K562 (cell line): Measurements from ENCODE around the gene NOL4L. TPM values are rescaled to one million over a fixed set of nuclear protein-coding genes. Genes with fewer than 3 reads are reported as not detected.
A peak's percentile ranks its signal among the peaks of the same experiment; 100 is the strongest.

Experiments
- ATAC-seq: fragments of 200-7000 bp; cut with Tn5 transposase; 3 replicates; pipeline ENCODE4 v1.9.1; 2020; ENCODE audit warnings: moderate library complexity
- BruUV-seq: library from RNA; stranded (reverse); fragments of 400-500 nt; replicated peaks from 2 replicates; lab custom pipeline; 2021; lab: Mats Ljungman, UMichigan
- CTCF ChIA-PET: fragments of 300-600 bp; formaldehyde crosslinking; extraction: SDS; loops from one replicate; lab custom pipeline; 2021; ENCODE audit warnings: low intra/inter-chr PET ratio; lab: Yijun Ruan, JAX
- POLR2A ChIA-PET: fragments of 300-600, 350-650 bp; sonication (Branson Sonifier 250); formaldehyde crosslinking; extraction: SDS; loops from one replicate; lab custom pipeline; 2021; ENCODE audit warnings: antibody characterized with exemption, inconsistent platforms; lab: Yijun Ruan, JAX
- DNase-seq, 4 experiments: peaks; one replicate each; pipeline versions ENCODE4 v3.0.0 to v3.0.0-alpha.2; 2011 to 2018; ENCODE audit warnings: low spot score in 3 of 4, mixed read lengths in 3 of 4; ENCODE audit errors: extremely low read depth in 1 of 4
- FAIRE-seq: peaks from 2 replicates; lab custom pipeline; 2011; peaks lifted over from hg19 to GRCh38; lab: Jason Lieb, UNC
- H2AFZ ChIP-seq: 2 replicates; pipeline ENCODE4 v1.6.0; 2011; ENCODE audit warnings: low read depth, low read length, control low read depth, inconsistent platforms
- H3K27ac ChIP-seq: fragments of 200-600 bp; 3 replicates; pipeline ENCODE4 v1.8.0; 2011; ENCODE audit warnings: low read depth, mild to moderate bottlenecking, control low read depth, inconsistent platforms, low read length, moderate library complexity, mixed read lengths; ENCODE audit errors: extremely low read depth
- H3K27me3 ChIP-seq, 2 experiments: fragments of 300-600 bp in 1 of 2; 2 replicates in 1 of 2; 3 replicates in 1 of 2; pipeline versions ENCODE4 v1.6.0 to v1.8.0; 2011; ENCODE audit warnings: inconsistent platforms in 2 of 2, low read length in 2 of 2, mild to moderate bottlenecking in 1 of 2, mixed read lengths in 1 of 2, moderate library complexity in 1 of 2; ENCODE audit not compliant: control insufficient read depth in 2 of 2, insufficient read depth in 2 of 2
- H3K36me3 ChIP-seq: fragments of 300-600 bp; 3 replicates; pipeline ENCODE4 v1.8.0; 2011; ENCODE audit warnings: mild to moderate bottlenecking, low read length, inconsistent platforms; ENCODE audit not compliant: control insufficient read depth, insufficient read depth
- H3K4me1 ChIP-seq, 2 experiments: fragments of 200-600 bp in 1 of 2; replicated peaks in 1 of 2; 2 replicates in 1 of 2; 3 replicates in 1 of 2; pipeline versions ENCODE4 v1.5.1 to v1.8.0; 2011; ENCODE audit warnings: inconsistent platforms in 2 of 2, low read length in 2 of 2, mild to moderate bottlenecking in 1 of 2, mixed read lengths in 1 of 2, moderate library complexity in 1 of 2; ENCODE audit not compliant: control insufficient read depth in 2 of 2, insufficient read depth in 2 of 2
- H3K4me2 ChIP-seq: 2 replicates; pipeline ENCODE4 v1.6.1; 2011; ENCODE audit warnings: low read length, control low read depth, inconsistent platforms, mixed read lengths; ENCODE audit not compliant: insufficient read depth
- H3K4me3 ChIP-seq: fragments of 200-600 bp; sonication (generic), shearing (Covaris generic); 2 replicates; pipeline ENCODE4 v1.5.1; 2016; ENCODE audit warnings: control low read depth, inconsistent platforms
- H3K79me2 ChIP-seq: fragments of 200-600 bp; 3 replicates; pipeline ENCODE4 v1.8.0; 2011; ENCODE audit warnings: low read length, inconsistent platforms; ENCODE audit not compliant: control insufficient read depth, insufficient read depth
- H3K9ac ChIP-seq, 2 experiments: 2 replicates each; pipeline versions ENCODE4 v1.6.0 to v1.6.1; 2011; ENCODE audit warnings: low read depth in 2 of 2, low read length in 2 of 2, control low read depth in 1 of 2, inconsistent platforms in 1 of 2, mild to moderate bottlenecking in 1 of 2, mixed read lengths in 1 of 2; ENCODE audit not compliant: insufficient read depth in 1 of 2
- H3K9me1 ChIP-seq: one replicate; pipeline ENCODE4 v1.6.0; 2011; ENCODE audit warnings: inconsistent platforms, mild to moderate bottlenecking, low read length, moderate library complexity; ENCODE audit not compliant: control insufficient read depth, insufficient read depth
- H3K9me3 ChIP-seq: replicated peaks from 2 replicates; pipeline ENCODE4 v1.5.1; 2011; ENCODE audit warnings: low read depth, low read length, inconsistent platforms; ENCODE audit not compliant: control insufficient read depth, insufficient read depth
- H4K20me1 ChIP-seq: replicated peaks from 2 replicates; pipeline ENCODE4 v1.6.1; 2011; ENCODE audit warnings: low read length, inconsistent platforms, mixed read lengths; ENCODE audit not compliant: control insufficient read depth, insufficient read depth
- CTCF ChIP-seq, 3 experiments: IDR thresholded peaks in 2 of 3; conservative IDR thresholded peaks in 1 of 3; 2 replicates each; pipeline ENCODE4 v1.5.1; 2011 to 2012; ENCODE audit warnings: low read length in 3 of 3, mild to moderate bottlenecking in 3 of 3, control low read depth in 2 of 3, improper control_type of control experiment in 1 of 3, inconsistent platforms in 1 of 3, low read depth in 1 of 3, mixed read lengths in 1 of 3, moderate library complexity in 1 of 3; ENCODE audit not compliant: insufficient read depth in 2 of 3
- HEY1 ChIP-seq: fragments of 250-450 bp; sonication (Bioruptor Pico); IDR thresholded peaks from 2 replicates; pipeline ENCODE4 v1.5.0; 2020; ENCODE audit warnings: mild to moderate bottlenecking, moderate library complexity, borderline replicate concordance
- HOXB6 ChIP-seq: fragments of 250-450 bp; sonication (Bioruptor Pico); IDR thresholded peaks from 2 replicates; pipeline ENCODE4 v1.5.1; 2022; ENCODE audit warnings: mild to moderate bottlenecking, borderline replicate concordance
- MAZ ChIP-seq, 2 experiments: fragments of 450-650 bp in 1 of 2; sonication (generic) in 1 of 2; formaldehyde crosslinking; IDR thresholded peaks in 1 of 2; conservative IDR thresholded peaks in 1 of 2; 2 replicates each; pipeline versions ENCODE4 v1.4.0 to v1.5.0; 2020; ENCODE audit warnings: mild to moderate bottlenecking in 1 of 2, missing genetic modification reagents in 1 of 2
- MEIS2 ChIP-seq: fragments of 450-650 bp; IDR thresholded peaks from 2 replicates; pipeline ENCODE4 v1.6.1; 2014; ENCODE audit warnings: mild to moderate bottlenecking; ENCODE audit not compliant: partially characterized antibody
- POLR2A ChIP-seq: fragments of 450-650 bp; conservative IDR thresholded peaks from 2 replicates; pipeline ENCODE4 v1.6.1; 2016
- RAD21 ChIP-seq, 2 experiments: fragments of 250-450 bp in 1 of 2; fragments of 450-650 bp in 1 of 2; sonication (Bioruptor Pico) in 1 of 2; formaldehyde crosslinking in 1 of 2; IDR thresholded peaks in 1 of 2; conservative IDR thresholded peaks in 1 of 2; 2 replicates each; pipeline versions ENCODE4 v1.4.0 to v1.8.0; 2020 to 2022; ENCODE audit warnings: mild to moderate bottlenecking in 2 of 2, moderate library complexity in 1 of 2
- UBTF ChIP-seq, 2 experiments: IDR thresholded peaks; 2 replicates each; pipeline ENCODE4 v1.6.1; 2012; ENCODE audit warnings: improper control_type of control experiment in 2 of 2, low read depth in 2 of 2, low read length in 2 of 2, borderline replicate concordance in 1 of 2
- VEZF1 ChIP-seq: fragments of 200-800 bp; sonication (Bioruptor generic); IDR thresholded peaks from 2 replicates; pipeline ENCODE4 v1.6.1; 2017; ENCODE audit warnings: missing genetic modification characterization, missing compliant biosample characterization
- XRCC3 ChIP-seq: fragments of 450-650 bp; IDR thresholded peaks from 2 replicates; pipeline ENCODE4 v1.6.1; 2017; ENCODE audit warnings: mild to moderate bottlenecking, moderate library complexity
- ZBTB7A ChIP-seq: IDR thresholded peaks from 2 replicates; pipeline ENCODE4 v1.6.1; 2011; ENCODE audit warnings: low read depth, mild to moderate bottlenecking, low read length, moderate library complexity, borderline replicate concordance; ENCODE audit not compliant: control insufficient read depth
- ZEB2 ChIP-seq: fragments of 450-650 bp; IDR thresholded peaks from 2 replicates; pipeline ENCODE4 v1.6.1; 2016
- ZNF740 ChIP-seq, 3 experiments: fragments of 200-800 bp in 1 of 3; sonication (Bioruptor generic) in 1 of 3; sonication (generic) in 1 of 3; formaldehyde crosslinking in 1 of 3; IDR thresholded peaks; 2 replicates each; pipeline versions ENCODE4 v1.6.1 to v1.8.0; 2016 to 2022; ENCODE audit warnings: mild to moderate bottlenecking in 2 of 3, missing compliant biosample characterization in 2 of 3, missing genetic modification characterization in 2 of 3, missing genetic modification reagents in 1 of 3
- WGBS: fragments of 100-300 bp; shearing (Covaris generic); methylation state at CpG from one replicate; pipeline ENCODE4 v1.1.6; 2016; ENCODE audit warnings: low coverage, mixed read lengths; ENCODE audit not compliant: insufficient coverage; ENCODE audit errors: missing lambda C conversion rate; 5-methylcytosine and 5-hydroxymethylcytosine counted together
- in situ Hi-C: fragments of 300-500 bp; cut with MboI; formaldehyde crosslinking; loops from 4 replicates; pipeline ENCODE4 v1.15.0; 2018; ENCODE audit warnings: inconsistent platforms, mixed read lengths
- intact Hi-C: fragments of 100-400 bp; cut with micrococcal nuclease; formaldehyde crosslinking; loops from 2 replicates; pipeline ENCODE4 v1.14.2; 2022
- polyA plus RNA-seq, 8 experiments: library from polyadenylated mRNA; depleted of rRNA in 4 of 8; stranded (reverse) in 5 of 8; unstranded in 3 of 8; fragments of >200 nt; fragmentation: Nextera tagmentation in 2 of 8; fragmentation: Illumina TruSeq in 1 of 8; extraction: Ambion mirVana in 2 of 8; extraction: Trizol in 1 of 8; gene quantifications; 2 replicates each; pipeline versions ENCODE4 v1.2.1 to v1.2.3, GENCODE V29; 2011 to 2014; ENCODE audit warnings: inconsistent platforms in 1 of 8, missing spikeins in 1 of 8
- total RNA-seq, 7 experiments: library from RNA; depleted of rRNA in 6 of 7; stranded (reverse); fragments of >200 nt in 6 of 7; fragmentation: Illumina TruSeq in 2 of 7; extraction: Trizol in 2 of 7; gene quantifications; 2 replicates each; pipeline versions ENCODE4 v1.2.1 to v1.2.3, GENCODE V29; 2011 to 2021; ENCODE audit warnings: low replicate concordance in 1 of 7

Gene NOL4L
- total and polyA plus RNA-seq, 9 of the 15 experiments (the other 6 are each of a cell fraction or from before 2014, with no cell fraction given): 5.1 to 36.2 (median 13.6) TPM

- DNase-seq: peak in 1 of 4 experiments; percentile 49
- H3K79me2 ChIP-seq: peaks cover 100% of the 10 kb centered on the region
- no peak for FAIRE-seq
- no TSS peak for BruUV-seq
- in situ Hi-C loops: no loop called here
- H3K27ac ChIP-seq: peak overlapping the region; percentile 78
- H2AFZ ChIP-seq: no peak overlapping the region
- intact Hi-C loops: no loop called here
- H3K4me1 ChIP-seq: peaks cover 62 to 78% of the 10 kb centered on the region in 2 experiments
- H3K9me3 ChIP-seq: no peaks in the 10 kb centered on the region
- no peaks in the 10 kb centered on the region for H3K9me1 ChIP-seq
- H3K4me2 ChIP-seq: peak overlapping the region; percentile 22; the same call in 1 of the 2 replicates
- no peak overlapping the region for H3K4me3 ChIP-seq
- peaks cover 37% of the 10 kb centered on the region for H3K36me3 ChIP-seq
- WGBS: 30% methylated on average over 8 of the region's 9 CpGs
- peak overlapping the region; percentile 5 to 88; a peak in 3 of 4 replicates for H3K9ac ChIP-seq
- H3K27me3 ChIP-seq: no peaks in the 10 kb centered on the region; a peak in 1 of 5 replicates
- CTCF ChIA-PET: interaction anchor here (0.6 kb wide), 1 partner anchor 53 kb away, joined by 7 read pairs; no protein-coding TSS in a partner anchor
- no peaks in the 10 kb centered on the region for H4K20me1 ChIP-seq
- ATAC-seq: peak; percentile 27
- POLR2A ChIA-PET: no interaction called here
- TF ChIP-seq HEY1 (CRISPR knock-in tag): no peak
- TF ChIP-seq ZNF740 (CRISPR knock-in tag; IDR thresholded peaks at IDR 0.05): no peak
- no peak for TF ChIP-seq ZNF740 (tag; IDR thresholded peaks at IDR 0.05)
- TF ChIP-seq CTCF (IDR thresholded peaks at IDR 0.05 in 2 of 3, conservative IDR thresholded peaks at IDR 0.05 in 1 of 3; ENCODE audit: insufficient read depth in 2 of 3, low read depth in 1 of 3, low read length in 3 of 3): 0 out of 6 replicates have a peak, but pooled peaks of 1 of the 3 experiments have one; percentile 3
- TF ChIP-seq ZEB2: no peak
- 0 out of 2 replicates have a peak, but pooled peaks have one; percentile 35 for TF ChIP-seq POLR2A
- TF ChIP-seq HOXB6 (CRISPR knock-in tag): no peak
- TF ChIP-seq XRCC3: no peak
- no peak for TF ChIP-seq UBTF (IDR thresholded peaks at IDR 0.05; ENCODE audit: borderline replicate concordance in 1 of 2, low read depth in 2 of 2, low read length in 2 of 2)
- no peak for TF ChIP-seq MAZ (CRISPR knock-in tag; conservative IDR thresholded peaks at IDR 0.05 in 1 of 2, IDR thresholded peaks at IDR 0.05 in 1 of 2)
- 0 out of 4 replicates have a peak, but pooled peaks of 1 of the 2 experiments have one; percentile 3 for TF ChIP-seq RAD21 (CRISPR knock-in tag; conservative IDR thresholded peaks at IDR 0.05 in 1 of 2, IDR thresholded peaks at IDR 0.05 in 1 of 2)
- TF ChIP-seq MEIS2: no peak
- TF ChIP-seq VEZF1 (CRISPR knock-in tag): peak; percentile 18; the same call in 1 of the 2 replicates
- peak; percentile 13; the same call in 1 of the 2 replicates for TF ChIP-seq ZBTB7A
Observed at GRCh38 chr20:32571566-32571965, 13.6 kb downstream of the NOL4L start.
